ENCODE data around the gene TAS1R3.

DNA sequence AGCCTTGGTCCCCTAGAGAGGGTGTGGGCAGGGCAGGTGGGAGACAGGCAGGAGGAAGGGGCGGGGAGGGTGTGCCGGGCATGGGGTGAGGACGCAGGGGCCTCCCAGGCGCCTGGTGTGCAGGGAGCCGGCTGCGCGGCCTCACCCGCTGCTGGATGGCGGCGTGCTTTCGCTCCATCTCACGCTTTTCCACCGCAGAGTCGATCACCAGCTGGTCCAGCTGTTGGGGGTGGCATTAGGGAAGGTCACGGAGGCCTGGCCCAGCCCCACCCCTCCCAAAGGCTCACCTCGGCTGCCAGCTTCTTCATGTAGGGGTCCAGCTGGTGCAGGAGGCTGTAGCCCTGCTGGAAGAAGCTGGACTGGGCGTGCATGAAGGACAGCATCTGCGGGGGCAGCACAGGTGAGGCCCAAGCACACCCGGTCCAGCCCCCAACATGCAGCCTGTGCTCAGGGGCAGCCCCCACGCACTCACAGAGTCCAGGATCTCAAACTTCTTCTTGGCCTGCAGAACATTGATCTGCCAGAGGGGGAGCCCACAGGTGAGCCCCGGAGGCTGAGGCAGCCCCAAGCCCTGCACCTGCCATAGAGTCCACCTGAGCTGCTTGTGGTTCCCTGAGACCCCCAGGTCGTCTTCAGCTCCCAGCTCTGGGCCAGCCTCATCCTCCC lies 31.3 kb upstream of the TAS1R3 start:
- TF ChIP-seq, protein P1, sequence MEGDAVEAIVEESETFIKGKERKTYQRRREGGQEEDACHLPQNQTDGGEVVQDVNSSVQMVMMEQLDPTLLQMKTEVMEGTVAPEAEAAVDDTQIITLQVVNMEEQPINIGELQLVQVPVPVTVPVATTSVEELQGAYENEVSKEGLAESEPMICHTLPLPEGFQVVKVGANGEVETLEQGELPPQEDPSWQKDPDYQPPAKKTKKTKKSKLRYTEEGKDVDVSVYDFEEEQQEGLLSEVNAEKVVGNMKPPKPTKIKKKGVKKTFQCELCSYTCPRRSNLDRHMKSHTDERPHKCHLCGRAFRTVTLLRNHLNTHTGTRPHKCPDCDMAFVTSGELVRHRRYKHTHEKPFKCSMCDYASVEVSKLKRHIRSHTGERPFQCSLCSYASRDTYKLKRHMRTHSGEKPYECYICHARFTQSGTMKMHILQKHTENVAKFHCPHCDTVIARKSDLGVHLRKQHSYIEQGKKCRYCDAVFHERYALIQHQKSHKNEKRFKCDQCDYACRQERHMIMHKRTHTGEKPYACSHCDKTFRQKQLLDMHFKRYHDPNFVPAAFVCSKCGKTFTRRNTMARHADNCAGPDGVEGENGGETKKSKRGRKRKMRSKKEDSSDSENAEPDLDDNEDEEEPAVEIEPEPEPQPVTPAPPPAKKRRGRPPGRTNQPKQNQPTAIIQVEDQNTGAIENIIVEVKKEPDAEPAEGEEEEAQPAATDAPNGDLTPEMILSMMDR (IDR thresholded peaks at IDR 0.05; ENCODE audit: insufficient read depth, low read length), result no peak
- no peak; the same call in 1 of the 2 replicates for TF ChIP-seq POLR2AphosphoS5 (IDR thresholded peaks at IDR 0.05; ENCODE audit: low read depth)
- TF ChIP-seq, protein P2, sequence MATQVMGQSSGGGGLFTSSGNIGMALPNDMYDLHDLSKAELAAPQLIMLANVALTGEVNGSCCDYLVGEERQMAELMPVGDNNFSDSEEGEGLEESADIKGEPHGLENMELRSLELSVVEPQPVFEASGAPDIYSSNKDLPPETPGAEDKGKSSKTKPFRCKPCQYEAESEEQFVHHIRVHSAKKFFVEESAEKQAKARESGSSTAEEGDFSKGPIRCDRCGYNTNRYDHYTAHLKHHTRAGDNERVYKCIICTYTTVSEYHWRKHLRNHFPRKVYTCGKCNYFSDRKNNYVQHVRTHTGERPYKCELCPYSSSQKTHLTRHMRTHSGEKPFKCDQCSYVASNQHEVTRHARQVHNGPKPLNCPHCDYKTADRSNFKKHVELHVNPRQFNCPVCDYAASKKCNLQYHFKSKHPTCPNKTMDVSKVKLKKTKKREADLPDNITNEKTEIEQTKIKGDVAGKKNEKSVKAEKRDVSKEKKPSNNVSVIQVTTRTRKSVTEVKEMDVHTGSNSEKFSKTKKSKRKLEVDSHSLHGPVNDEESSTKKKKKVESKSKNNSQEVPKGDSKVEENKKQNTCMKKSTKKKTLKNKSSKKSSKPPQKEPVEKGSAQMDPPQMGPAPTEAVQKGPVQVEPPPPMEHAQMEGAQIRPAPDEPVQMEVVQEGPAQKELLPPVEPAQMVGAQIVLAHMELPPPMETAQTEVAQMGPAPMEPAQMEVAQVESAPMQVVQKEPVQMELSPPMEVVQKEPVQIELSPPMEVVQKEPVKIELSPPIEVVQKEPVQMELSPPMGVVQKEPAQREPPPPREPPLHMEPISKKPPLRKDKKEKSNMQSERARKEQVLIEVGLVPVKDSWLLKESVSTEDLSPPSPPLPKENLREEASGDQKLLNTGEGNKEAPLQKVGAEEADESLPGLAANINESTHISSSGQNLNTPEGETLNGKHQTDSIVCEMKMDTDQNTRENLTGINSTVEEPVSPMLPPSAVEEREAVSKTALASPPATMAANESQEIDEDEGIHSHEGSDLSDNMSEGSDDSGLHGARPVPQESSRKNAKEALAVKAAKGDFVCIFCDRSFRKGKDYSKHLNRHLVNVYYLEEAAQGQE (IDR thresholded peaks at IDR 0.05; ENCODE audit: insufficient replicate concordance, low read depth), result no peak
- no peak for TF ChIP-seq SPI1 (IDR thresholded peaks at IDR 0.05; ENCODE audit: borderline replicate concordance, low read depth)

Measured in HL-60 (cell line).